ENCODE data around the gene SLC39A13. TPM values are rescaled to one million over a fixed set of nuclear protein-coding genes. Genes with fewer than 3 reads are reported as not detected.

Gene SLC39A13
- total and polyA plus RNA-seq, 7 experiments from 2014 or later = 21.4 to 60.4 (median 40.7) TPM

GRCh38 chr11:47393163-47394049 lies 15.0 kb upstream of the SLC39A13 start:
- Histone ChIP-seq H3K27me3 (ENCODE audit: control insufficient read depth in 2 of 2, insufficient read depth in 2 of 2, low read length in 2 of 2) (no peaks in the 10 kb centered on the region), H3K27ac (ENCODE audit: low read depth, low read length) (peak overlapping the region; percentile 8), H3K9me3 (ENCODE audit: control insufficient read depth in 2 of 3, low read length in 3 of 3) (no peaks in the 10 kb centered on the region), H3K4me3 (ENCODE audit: low read length) (peak overlapping the region; percentile 70), H3K36me3 (ENCODE audit: control insufficient read depth in 2 of 3, insufficient read depth in 3 of 3, low read length in 3 of 3) (no peaks in the 10 kb centered on the region), H3K4me1 (ENCODE audit: control insufficient read depth in 2 of 2, insufficient read depth in 2 of 2, low read length in 2 of 2) (peaks cover 28 to 42% of the 10 kb centered on the region in 2 donors)
- ChIA-PET POLR2A (interaction anchor here (0.6 to 6.1 kb wide), 11 partner anchors 7 to 164 kb away, joined by 3 to 41 read pairs (median 10); partner anchors contain the start of genes PSMC3, SLC39A13 and SPI1), CTCF (interaction anchor here (1.7 to 4.0 kb wide), 2 partner anchors 14 to 20 kb away, joined by 6 to 33 read pairs; no protein-coding TSS in a partner anchor)
- peak overlapping the region in 6 of 10 donors; percentile 34 to 76 (median 64) for H3K4me3 Mint-ChIP-seq
- peak overlapping the region; percentile 85 to 96 (median 92) for H3K27ac Mint-ChIP-seq
- intact Hi-C loops (cut with micrococcal nuclease) = loop anchor here (1.0 kb wide), 3 partner anchors 15 to 33 kb away; partner anchors contain the start of genes SLC39A13 (in 2 of the 2) and PSMC3 (in 1 of the 2)
- no peaks in the 10 kb centered on the region for H3K36me3 Mint-ChIP-seq
- peaks cover 14 to 68% (median 54%) of the 10 kb centered on the region in 7 donors for H3K4me1 Mint-ChIP-seq
- DNase-seq (no peak), ATAC-seq (peak; percentile 32)
- no peaks in the 10 kb centered on the region for H3K27me3 Mint-ChIP-seq
- peaks cover 0 to 1% (median 0%) of the 10 kb centered on the region in 11 donors for H3K9me3 Mint-ChIP-seq

- no peaks in the 10 kb centered on the region for H3K36me3 Mint-ChIP-seq
- no peak for ATAC-seq
- no peak for DNase-seq
- ChIA-PET POLR2A (interaction anchor here (0.6 to 6.1 kb wide), 9 partner anchors 8 to 165 kb away, joined by 3 to 41 read pairs (median 10); partner anchors contain the start of genes PSMC3, SLC39A13 and SPI1), CTCF (interaction anchor here (1.5 to 4.0 kb wide), 2 partner anchors 18 to 20 kb away, joined by 5 to 33 read pairs; no protein-coding TSS in a partner anchor)
- H3K4me1 ChIP-seq (ENCODE audit: control insufficient read depth in 2 of 2, insufficient read depth in 2 of 2, low read length in 2 of 2) = peaks cover 28 to 42% of the 10 kb centered on the region in 2 donors
- peaks cover 16 to 66% (median 55%) of the 10 kb centered on the region in 7 donors for H3K4me1 Mint-ChIP-seq
- peak overlapping the region; percentile 81 for H3K27ac ChIP-seq (ENCODE audit: low read depth, low read length)
- H3K27me3 ChIP-seq (ENCODE audit: control insufficient read depth in 2 of 2, insufficient read depth in 2 of 2, low read length in 2 of 2) = no peaks in the 10 kb centered on the region
- no peaks in the 10 kb centered on the region for H3K27me3 Mint-ChIP-seq
- H3K4me3 Mint-ChIP-seq = peak overlapping the region in 9 of 10 donors; percentile 34 to 76 (median 65)
- no peaks in the 10 kb centered on the region for H3K9me3 ChIP-seq (ENCODE audit: control insufficient read depth in 2 of 3, low read length in 3 of 3)
- intact Hi-C loops (cut with micrococcal nuclease) = loop anchor here (1.0 kb wide), 3 partner anchors 14 to 32 kb away; partner anchors contain the start of genes SLC39A13 (in 2 of the 2) and PSMC3 (in 1 of the 2)
- no peaks in the 10 kb centered on the region for H3K36me3 ChIP-seq (ENCODE audit: control insufficient read depth in 2 of 3, insufficient read depth in 3 of 3, low read length in 3 of 3)
- peaks cover 0 to 1% (median 0%) of the 10 kb centered on the region in 11 donors for H3K9me3 Mint-ChIP-seq
- H3K4me3 ChIP-seq (ENCODE audit: low read length) = peak overlapping the region; percentile 70
- H3K27ac Mint-ChIP-seq = peak overlapping the region; percentile 85 to 96 (median 92)
These were observed 14.4 kb upstream of the SLC39A13 start for GRCh38 chr11:47394050-47394321.

- H3K27me3 ChIP-seq (ENCODE audit: control insufficient read depth in 2 of 2, insufficient read depth in 2 of 2, low read length in 2 of 2) = no peaks in the 10 kb centered on the region
- ChIA-PET CTCF (interaction anchor here (0.7 to 4.0 kb wide), 3 partner anchors 18 to 94 kb away, joined by 3 to 33 read pairs (median 5); no protein-coding TSS in a partner anchor), POLR2A (interaction anchor here (0.6 to 6.1 kb wide), 10 partner anchors 8 to 165 kb away, joined by 3 to 41 read pairs (median 8); partner anchors contain the start of genes PSMC3, SLC39A13 and SPI1)
- ATAC-seq (peak; percentile 67), DNase-seq (peak in 6 of 9 donors; percentile 32 to 61 (median 46))
- H3K4me3 ChIP-seq (ENCODE audit: low read length) = peak overlapping the region; percentile 70
- intact Hi-C loops (cut with micrococcal nuclease) = loop anchor here (1.0 kb wide), 3 partner anchors 14 to 32 kb away; partner anchors contain the start of genes SLC39A13 (in 2 of the 2) and PSMC3 (in 1 of the 2)
- H3K36me3 ChIP-seq (ENCODE audit: control insufficient read depth in 2 of 3, insufficient read depth in 3 of 3, low read length in 3 of 3) = no peaks in the 10 kb centered on the region
- H3K4me1 ChIP-seq (ENCODE audit: control insufficient read depth in 2 of 2, insufficient read depth in 2 of 2, low read length in 2 of 2) = peaks cover 26 to 41% of the 10 kb centered on the region in 2 donors
- peak overlapping the region; percentile 81 for H3K27ac ChIP-seq (ENCODE audit: low read depth, low read length)
- Mint-ChIP-seq H3K4me3 (peak overlapping the region; percentile 52 to 77 (median 72)), H3K27me3 (no peaks in the 10 kb centered on the region), H3K4me1 (peaks cover 16 to 65% (median 54%) of the 10 kb centered on the region in 7 donors), H3K9me3 (peaks cover 0 to 1% (median 0%) of the 10 kb centered on the region in 11 donors), H3K36me3 (no peaks in the 10 kb centered on the region), H3K27ac (peak overlapping the region; percentile 85 to 96 (median 92))
- H3K9me3 ChIP-seq (ENCODE audit: control insufficient read depth in 2 of 3, low read length in 3 of 3) = no peaks in the 10 kb centered on the region
These were observed 13.8 kb upstream of the SLC39A13 start for GRCh38 chr11:47394322-47395222.

GRCh38 chr11:47395223-47396048 lies 13.0 kb upstream of the SLC39A13 start:
- intact Hi-C loops (cut with micrococcal nuclease) = no loop called here
- Mint-ChIP-seq H3K36me3 (no peaks in the 10 kb centered on the region), H3K4me1 (peaks cover 18 to 62% (median 50%) of the 10 kb centered on the region in 7 donors), H3K27me3 (no peaks in the 10 kb centered on the region), H3K9me3 (peaks cover 0 to 1% (median 0%) of the 10 kb centered on the region in 11 donors), H3K4me3 (peak overlapping the region in 9 of 10 donors; percentile 39 to 77 (median 66)), H3K27ac (peak overlapping the region; percentile 85 to 96 (median 91))
- Histone ChIP-seq H3K27ac (ENCODE audit: low read depth, low read length) (peak overlapping the region; percentile 81), H3K9me3 (ENCODE audit: control insufficient read depth in 2 of 3, low read length in 3 of 3) (no peaks in the 10 kb centered on the region), H3K36me3 (ENCODE audit: control insufficient read depth in 2 of 3, insufficient read depth in 3 of 3, low read length in 3 of 3) (no peaks in the 10 kb centered on the region), H3K4me1 (ENCODE audit: control insufficient read depth in 2 of 2, insufficient read depth in 2 of 2, low read length in 2 of 2) (peaks cover 23 to 34% of the 10 kb centered on the region in 2 donors), H3K27me3 (ENCODE audit: control insufficient read depth in 2 of 2, insufficient read depth in 2 of 2, low read length in 2 of 2) (no peaks in the 10 kb centered on the region), H3K4me3 (ENCODE audit: low read length) (peak overlapping the region; percentile 70)
- DNase-seq (no peak), ATAC-seq (no peak)
- POLR2A ChIA-PET = interaction anchor here (2.2 to 6.1 kb wide), 6 partner anchors 8 to 30 kb away, joined by 7 to 41 read pairs (median 15); partner anchors contain the start of genes PSMC3 and SLC39A13
- CTCF ChIA-PET = interaction anchor here (1.5 to 4.0 kb wide), 2 partner anchors 17 to 22 kb away, joined by 5 to 33 read pairs; no protein-coding TSS in a partner anchor

- peak overlapping the region in 4 of 10 donors; percentile 35 to 76 (median 70) for H3K4me3 Mint-ChIP-seq
- H3K27me3 Mint-ChIP-seq = no peaks in the 10 kb centered on the region
- Histone ChIP-seq H3K4me3 (ENCODE audit: low read length) (no peak overlapping the region), H3K4me1 (ENCODE audit: control insufficient read depth in 2 of 2, insufficient read depth in 2 of 2, low read length in 2 of 2) (peaks cover 23 to 39% of the 10 kb centered on the region in 2 donors), H3K9me3 (ENCODE audit: control insufficient read depth in 2 of 3, low read length in 3 of 3) (no peaks in the 10 kb centered on the region), H3K27me3 (ENCODE audit: control insufficient read depth in 2 of 2, insufficient read depth in 2 of 2, low read length in 2 of 2) (no peaks in the 10 kb centered on the region), H3K27ac (ENCODE audit: low read depth, low read length) (peak overlapping the region; percentile 81), H3K36me3 (ENCODE audit: control insufficient read depth in 2 of 3, insufficient read depth in 3 of 3, low read length in 3 of 3) (no peaks in the 10 kb centered on the region)
- no peak for DNase-seq
- CTCF ChIA-PET = no interaction called here
- H3K4me1 Mint-ChIP-seq = peaks cover 22 to 64% (median 51%) of the 10 kb centered on the region in 7 donors
- no peaks in the 10 kb centered on the region for H3K36me3 Mint-ChIP-seq
- peaks cover 0 to 1% (median 0%) of the 10 kb centered on the region in 11 donors for H3K9me3 Mint-ChIP-seq
- POLR2A ChIA-PET = interaction anchor here (0.7 to 3.3 kb wide), 3 partner anchors 11 to 217 kb away, joined by 4 to 21 read pairs (median 5); no protein-coding TSS in a partner anchor
- H3K27ac Mint-ChIP-seq = peak overlapping the region; percentile 85 to 96 (median 91)
- ATAC-seq = no peak
- intact Hi-C loops (cut with micrococcal nuclease) = no loop called here
These were observed 12.4 kb upstream of the SLC39A13 start for GRCh38 chr11:47396049-47396320.

All from naive thymus-derived CD4-positive, alpha-beta T cell (primary cell).